Endothelial cell of umbilical vein (primary cell): ENCODE measurements around the gene HIVEP3. TPM values are rescaled to one million over a fixed set of nuclear protein-coding genes. Genes with fewer than 3 reads are reported as not detected.

Experiments
- BruUV-seq: library from RNA; stranded (reverse); fragments of 400-500 nt; replicated peaks from 2 replicates; lab custom pipeline; 2021; lab: Mats Ljungman, UMichigan
- CTCF ChIA-PET: fragments of 300-600, 350-600 bp; sonication (Branson Sonifier 250); formaldehyde crosslinking; loops from one replicate; lab custom pipeline; 2021; ENCODE audit warnings: antibody characterized with exemption, inconsistent platforms; lab: Charles Lee
- POLR2A ChIA-PET: fragments of 300-600, 350-600 bp; sonication (Branson Sonifier 250); formaldehyde crosslinking; loops from one replicate; lab custom pipeline; 2021; ENCODE audit warnings: antibody characterized with exemption, inconsistent platforms; lab: Charles Lee
- DNase-seq: peaks from one replicate; pipeline ENCODE4 v3.0.0-alpha.2; 2011; ENCODE audit warnings: low read depth, low spot score
- FAIRE-seq: peaks from 2 replicates; lab custom pipeline; 2011; peaks lifted over from hg19 to GRCh38; lab: Jason Lieb, UNC
- H2AFZ ChIP-seq: 2 replicates; pipeline ENCODE4 v1.6.0; 2012; ENCODE audit warnings: low read depth, low read length, control low read depth, inconsistent platforms
- H3K27ac ChIP-seq: 2 replicates; pipeline ENCODE4 v1.5.1; 2011; ENCODE audit warnings: low read depth, mild to moderate bottlenecking, control low read depth, low read length, moderate library complexity; ENCODE audit not compliant: insufficient read depth
- H3K27me3 ChIP-seq, 2 experiments: 2 replicates each; pipeline versions ENCODE4 v1.6.0 to v1.6.1; 2011; ENCODE audit warnings: low read length in 2 of 2, mixed read lengths in 1 of 2; ENCODE audit not compliant: control insufficient read depth in 2 of 2, insufficient read depth in 2 of 2
- H3K36me3 ChIP-seq, 2 experiments: 2 replicates in 1 of 2; 3 replicates in 1 of 2; pipeline ENCODE4 v1.5.1; 2011; ENCODE audit warnings: low read length in 2 of 2, mild to moderate bottlenecking in 1 of 2, moderate library complexity in 1 of 2; ENCODE audit not compliant: control insufficient read depth in 2 of 2, insufficient read depth in 2 of 2; ENCODE audit errors: extremely low read depth in 1 of 2
- H3K4me1 ChIP-seq: 3 replicates; pipeline ENCODE4 v1.5.1; 2011; ENCODE audit warnings: mild to moderate bottlenecking, low read length; ENCODE audit not compliant: control insufficient read depth, insufficient read depth; ENCODE audit errors: extremely low read depth
- H3K4me2 ChIP-seq: 2 replicates; pipeline ENCODE4 v1.6.1; 2011; ENCODE audit warnings: low read length, control low read depth, mixed read lengths; ENCODE audit not compliant: insufficient read depth
- H3K4me3 ChIP-seq, 3 experiments: fragments of 200-600 bp in 1 of 3; sonication (generic), shearing (Covaris generic) in 1 of 3; replicated peaks in 1 of 3; 2 replicates each; pipeline ENCODE4 v1.5.1; 2011 to 2016; ENCODE audit warnings: control low read depth in 3 of 3, low read length in 3 of 3, mild to moderate bottlenecking in 2 of 3, inconsistent platforms in 1 of 3, low read depth in 1 of 3, moderate library complexity in 1 of 3; ENCODE audit not compliant: insufficient read depth in 1 of 3
- H3K79me2 ChIP-seq: 2 replicates; pipeline ENCODE4 v1.6.0; 2012; ENCODE audit warnings: low read length, inconsistent platforms; ENCODE audit not compliant: control insufficient read depth, insufficient read depth
- H3K9ac ChIP-seq: replicated peaks from 2 replicates; pipeline ENCODE3; 2011; ENCODE audit warnings: low read length, control low read depth; ENCODE audit not compliant: insufficient read depth; ENCODE audit errors: extremely low read depth
- H3K9me1 ChIP-seq: replicated peaks from 3 replicates; pipeline ENCODE4 v1.6.0; 2011; ENCODE audit warnings: mild to moderate bottlenecking, low read length; ENCODE audit not compliant: control insufficient read depth, insufficient read depth; ENCODE audit errors: extremely low read depth
- H3K9me3 ChIP-seq: replicated peaks from 2 replicates; pipeline ENCODE4 v1.5.1; 2012; ENCODE audit warnings: low read length, inconsistent platforms; ENCODE audit not compliant: control insufficient read depth, insufficient read depth
- H4K20me1 ChIP-seq: replicated peaks from 2 replicates; pipeline ENCODE3; 2011; ENCODE audit warnings: mild to moderate bottlenecking, low read length; ENCODE audit not compliant: control insufficient read depth, insufficient read depth; ENCODE audit errors: extremely low read depth
- CTCF ChIP-seq, 2 donors: IDR thresholded peaks; 1 replicate in 1 of 2; 2 replicates in 1 of 2; pipeline ENCODE4 v1.5.1; 2011; ENCODE audit warnings: low read length in 2 of 2, mild to moderate bottlenecking in 2 of 2, moderate library complexity in 2 of 2, control low read depth in 1 of 2, inconsistent platforms in 1 of 2, low read depth in 1 of 2; ENCODE audit not compliant: insufficient read depth in 1 of 2; ENCODE audit errors: extremely low read depth in 1 of 2
- EZH2 ChIP-seq: IDR thresholded peaks from 2 replicates; pipeline ENCODE4 v1.6.1; 2012; ENCODE audit warnings: borderline replicate concordance, low read depth, mild to moderate bottlenecking, moderate library complexity, low read length, inconsistent platforms; ENCODE audit not compliant: severe bottlenecking
- FOS ChIP-seq: IDR thresholded peaks from 2 replicates; pipeline ENCODE4 v1.6.1; 2011; ENCODE audit warnings: mild to moderate bottlenecking, low read length, moderate library complexity, borderline replicate concordance; ENCODE audit not compliant: insufficient read depth
- GATA2 ChIP-seq: IDR thresholded peaks from 2 replicates; pipeline ENCODE4 v1.7.0; 2011; ENCODE audit warnings: low read depth, mild to moderate bottlenecking, moderate library complexity, mixed read lengths, low read length; ENCODE audit not compliant: insufficient read length, insufficient read depth
- JUN ChIP-seq: IDR thresholded peaks from 2 replicates; pipeline ENCODE4 v1.6.1; 2011; ENCODE audit warnings: borderline replicate concordance, low read depth; ENCODE audit not compliant: insufficient read length, insufficient read depth
- MAX ChIP-seq: IDR thresholded peaks from 2 replicates; pipeline ENCODE4 v1.6.1; 2011; ENCODE audit not compliant: insufficient read depth, insufficient read length
- MYC ChIP-seq: IDR thresholded peaks from one replicate; pipeline ENCODE4 v1.6.1; 2011; ENCODE audit warnings: mild to moderate bottlenecking, low read depth, low read length
- POLR2A ChIP-seq: IDR thresholded peaks from 2 replicates; pipeline ENCODE4 v1.6.1; 2012; ENCODE audit warnings: low read depth, mild to moderate bottlenecking, control low read depth, low read length
- POLR2AphosphoS5 ChIP-seq: IDR thresholded peaks from 2 replicates; pipeline ENCODE4 v1.6.1; 2012; ENCODE audit warnings: low read depth, mild to moderate bottlenecking, control low read depth, low read length, moderate library complexity; ENCODE audit not compliant: insufficient read depth
- dilution Hi-C: fragments of 300-500 bp; cut with MboI; formaldehyde crosslinking; loops from one replicate; pipeline ENCODE4 v1.15.0; 2019; ENCODE audit warnings: low sequenced_read_pairs; ENCODE audit not compliant: extremely low pct_ligation_motif_present
- intact Hi-C: fragments of 100-400 bp; cut with micrococcal nuclease; formaldehyde crosslinking; loops from one replicate; pipeline ENCODE4 v1.10.0; 2022
- polyA plus RNA-seq, 4 experiments: library from polyadenylated mRNA; depleted of rRNA in 3 of 4; stranded (reverse) in 3 of 4; unstranded in 1 of 4; fragments of >200 nt; gene quantifications; 2 replicates each; pipeline versions ENCODE4 v1.2.1 to v1.2.3, GENCODE V29; 2011 to 2012; ENCODE audit warnings: missing spikeins in 1 of 4
- total RNA-seq: library from RNA; stranded (reverse); gene quantifications from 2 replicates; pipeline ENCODE4 v1.2.3, GENCODE V29; 2021

The HIVEP3 gene
- total and polyA plus RNA-seq, 2 donors (not counting 3 experiments of a cell fraction or from before 2014, with no cell fraction given) = 3.4 to 4.0 TPM

- no peaks in the 10 kb centered on the region for H3K27me3 ChIP-seq
- no peak overlapping the region for H2AFZ ChIP-seq
- no peaks in the 10 kb centered on the region for H3K9me1 ChIP-seq
- CTCF ChIA-PET = no interaction called here
- H4K20me1 ChIP-seq = no peaks in the 10 kb centered on the region
- H3K9ac ChIP-seq = no peak overlapping the region
- POLR2A ChIA-PET = no interaction called here
- FAIRE-seq (no peak), DNase-seq (no peak)
- dilution Hi-C loops = no loop called here
- no peaks in the 10 kb centered on the region for H3K79me2 ChIP-seq
- no peak overlapping the region for H3K4me3 ChIP-seq
- no peaks in the 10 kb centered on the region for H3K9me3 ChIP-seq
- no peaks in the 10 kb centered on the region for H3K36me3 ChIP-seq
- no TSS peak for BruUV-seq
- H3K4me1 ChIP-seq = no peaks in the 10 kb centered on the region
- no peak for TF ChIP-seq FOS
- no peak for TF ChIP-seq CTCF (IDR thresholded peaks at IDR 0.05; ENCODE audit: extremely low read depth in 1 of 2, insufficient read depth in 1 of 2, low read depth in 1 of 2, low read length in 2 of 2)
- TF ChIP-seq GATA2 = no peak
- no peak for TF ChIP-seq EZH2
- no peak for TF ChIP-seq POLR2A
- no peak for TF ChIP-seq JUN
- TF ChIP-seq MAX = no peak
- no peak for TF ChIP-seq MYC
- no peak for TF ChIP-seq POLR2AphosphoS5
- intact Hi-C loops = loop anchor here (10.0 kb wide), 1 partner anchor 325 kb away; no protein-coding TSS in a partner anchor
- no peak overlapping the region for H3K4me2 ChIP-seq
- H3K27ac ChIP-seq = no peak overlapping the region
These were observed 98.9 kb downstream of the HIVEP3 start for GRCh38 chr1:41819843-41820242.
